ENCODE data around the gene PCDH17.

GRCh38 chr13:57740719-57741118 lies 109.2 kb downstream of the PCDH17 start:
- TF ChIP-seq SMC3 (conservative IDR thresholded peaks at IDR 0.05; ENCODE audit: insufficient read depth, low read depth, low read length) (no peak), ZC3H11A (IDR thresholded peaks at IDR 0.05; ENCODE audit: low read depth, low read length) (no peak), CTCF (IDR thresholded peaks at IDR 0.05 in 2 of 3, conservative IDR thresholded peaks at IDR 0.05 in 1 of 3; ENCODE audit: insufficient read depth in 2 of 3, low read depth in 1 of 3, low read length in 3 of 3) (no peak), ZMIZ1 (IDR thresholded peaks at IDR 0.05; ENCODE audit: low read depth in 2 of 2, low read length in 2 of 2) (no peak), PHF8 (IDR thresholded peaks at IDR 0.05; ENCODE audit: borderline replicate concordance, low read length) (no peak)
